Astrocyte (in vitro differentiated cells and primary cell): ENCODE data around the gene CARD10. TPM values are rescaled to one million over a fixed set of nuclear protein-coding genes. Genes with fewer than 3 reads are reported as not detected.

ENCODE experiments used
- DNase-seq: peaks from one replicate; pipeline ENCODE4 v3.0.0-alpha.2; 2010; ENCODE audit warnings: low read depth
- FAIRE-seq: peaks from 2 replicates; lab custom pipeline; 2011; peaks lifted over from hg19 to GRCh38; lab: Jason Lieb, UNC
- H2AFZ ChIP-seq: 2 replicates; pipeline ENCODE4 v1.6.0; 2012; ENCODE audit warnings: low read depth, low read length, inconsistent platforms
- H3K27ac ChIP-seq: 2 replicates; pipeline ENCODE4 v1.5.1; 2011; ENCODE audit warnings: low read depth, low read length, inconsistent platforms
- H3K27me3 ChIP-seq: 2 replicates; pipeline ENCODE4 v1.6.0; 2011; ENCODE audit warnings: low read length, inconsistent platforms; ENCODE audit not compliant: insufficient read depth
- H3K36me3 ChIP-seq: 2 replicates; pipeline ENCODE4 v1.5.1; 2011; ENCODE audit warnings: low read length, inconsistent platforms; ENCODE audit not compliant: insufficient read depth
- H3K4me1 ChIP-seq: 2 replicates; pipeline ENCODE4 v1.5.1; 2011; ENCODE audit warnings: low read length, inconsistent platforms; ENCODE audit not compliant: insufficient read depth
- H3K4me2 ChIP-seq: 2 replicates; pipeline ENCODE4 v1.6.0; 2012; ENCODE audit warnings: low read length, inconsistent platforms
- H3K4me3 ChIP-seq: 2 replicates; pipeline ENCODE4 v1.5.1; 2011; ENCODE audit warnings: low read depth, mild to moderate bottlenecking, low read length, inconsistent platforms; ENCODE audit not compliant: insufficient read depth
- H3K79me2 ChIP-seq: 2 replicates; pipeline ENCODE4 v1.6.0; 2012; ENCODE audit warnings: mild to moderate bottlenecking, low read length, inconsistent platforms; ENCODE audit not compliant: insufficient read depth
- H3K9ac ChIP-seq: 2 replicates; pipeline ENCODE4 v1.6.0; 2012; ENCODE audit warnings: mild to moderate bottlenecking, low read length, inconsistent platforms
- H3K9me3 ChIP-seq: 2 replicates; pipeline ENCODE4 v1.5.1; 2012; ENCODE audit warnings: low read depth, mild to moderate bottlenecking, low read length, inconsistent platforms; ENCODE audit not compliant: insufficient read depth
- H4K20me1 ChIP-seq: 2 replicates; pipeline ENCODE4 v1.6.0; 2012; ENCODE audit warnings: low read length, inconsistent platforms; ENCODE audit not compliant: insufficient read depth
- H3K27ac Mint-ChIP-seq: one replicate; pipeline ENCODE4 v1.8.0; 2021; ENCODE audit warnings: mild to moderate bottlenecking, mixed read lengths; ENCODE audit not compliant: unreplicated experiment
- H3K27me3 Mint-ChIP-seq: one replicate; pipeline ENCODE4 v1.8.0; 2021; ENCODE audit warnings: low read depth, mixed read lengths; ENCODE audit not compliant: unreplicated experiment
- H3K36me3 Mint-ChIP-seq: one replicate; pipeline ENCODE4 v1.8.0; 2021; ENCODE audit warnings: low read depth, mixed read lengths; ENCODE audit not compliant: unreplicated experiment
- H3K4me1 Mint-ChIP-seq: one replicate; pipeline ENCODE4 v1.8.0; 2021; ENCODE audit warnings: low read depth, mixed read lengths; ENCODE audit not compliant: unreplicated experiment
- H3K4me3 Mint-ChIP-seq: one replicate; pipeline ENCODE4 v1.8.0; 2021; ENCODE audit warnings: mild to moderate bottlenecking, moderate library complexity, mixed read lengths; ENCODE audit not compliant: unreplicated experiment
- H3K9me3 Mint-ChIP-seq: one replicate; pipeline ENCODE4 v1.8.0; 2021; ENCODE audit warnings: mild to moderate bottlenecking, mixed read lengths; ENCODE audit not compliant: unreplicated experiment
- EZH2 ChIP-seq: IDR thresholded peaks from 2 replicates; pipeline ENCODE4 v1.6.1; 2012; ENCODE audit warnings: mild to moderate bottlenecking, low read length, inconsistent platforms; ENCODE audit not compliant: insufficient read depth
- total RNA-seq: library from RNA; stranded (reverse); gene quantifications from 2 replicates; pipeline ENCODE4 v1.2.1, GENCODE V29; 2021
- TF ChIP-seq, protein P1 (sequence below): IDR thresholded peaks from 2 replicates; pipeline ENCODE4 v1.5.1; 2011; ENCODE audit warnings: low read depth, mild to moderate bottlenecking, inconsistent platforms, low read length, moderate library complexity; ENCODE audit not compliant: insufficient read depth

Gene CARD10
- total RNA-seq, 1 donor from 2014 or later: 22.6 TPM

DNA sequence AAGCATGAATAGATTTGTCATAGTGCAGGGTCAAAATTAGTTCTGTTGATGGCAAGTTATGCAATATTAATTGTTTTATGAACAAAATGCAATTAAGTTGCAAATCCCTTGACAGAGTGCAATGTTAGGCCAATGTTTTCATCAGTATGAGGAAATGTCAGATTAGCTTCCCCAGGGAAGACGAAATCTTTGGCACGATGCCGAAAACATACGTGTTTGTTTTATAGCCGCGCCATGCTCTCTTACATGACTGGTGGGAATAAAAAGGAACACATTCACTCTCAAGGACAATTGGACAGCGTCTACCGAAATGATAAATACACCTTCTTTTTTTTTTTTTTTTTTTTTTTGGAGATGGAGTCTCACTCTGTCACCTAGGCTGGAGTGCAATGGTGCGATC is 60.0 kb downstream of the CARD10 start:
- no peak overlapping the region for H3K27ac Mint-ChIP-seq
- H3K27me3 Mint-ChIP-seq: peaks cover 34% of the 10 kb centered on the region
- no peak overlapping the region for H3K4me3 ChIP-seq
- H4K20me1 ChIP-seq: no peaks in the 10 kb centered on the region
- no peaks in the 10 kb centered on the region for H3K9me3 ChIP-seq
- no peak overlapping the region for H3K4me2 ChIP-seq
- DNase-seq (no peak), FAIRE-seq (no peak)
- H2AFZ ChIP-seq: no peak overlapping the region
- H3K9me3 Mint-ChIP-seq: no peaks in the 10 kb centered on the region
- H3K36me3 Mint-ChIP-seq: no peaks in the 10 kb centered on the region
- H3K4me1 Mint-ChIP-seq: peaks cover 22% of the 10 kb centered on the region
- peaks cover 23% of the 10 kb centered on the region for H3K4me1 ChIP-seq
- H3K27me3 ChIP-seq: peaks cover 15% of the 10 kb centered on the region
- H3K4me3 Mint-ChIP-seq: no peak overlapping the region
- H3K27ac ChIP-seq: no peak overlapping the region
- TF ChIP-seq, protein P1, sequence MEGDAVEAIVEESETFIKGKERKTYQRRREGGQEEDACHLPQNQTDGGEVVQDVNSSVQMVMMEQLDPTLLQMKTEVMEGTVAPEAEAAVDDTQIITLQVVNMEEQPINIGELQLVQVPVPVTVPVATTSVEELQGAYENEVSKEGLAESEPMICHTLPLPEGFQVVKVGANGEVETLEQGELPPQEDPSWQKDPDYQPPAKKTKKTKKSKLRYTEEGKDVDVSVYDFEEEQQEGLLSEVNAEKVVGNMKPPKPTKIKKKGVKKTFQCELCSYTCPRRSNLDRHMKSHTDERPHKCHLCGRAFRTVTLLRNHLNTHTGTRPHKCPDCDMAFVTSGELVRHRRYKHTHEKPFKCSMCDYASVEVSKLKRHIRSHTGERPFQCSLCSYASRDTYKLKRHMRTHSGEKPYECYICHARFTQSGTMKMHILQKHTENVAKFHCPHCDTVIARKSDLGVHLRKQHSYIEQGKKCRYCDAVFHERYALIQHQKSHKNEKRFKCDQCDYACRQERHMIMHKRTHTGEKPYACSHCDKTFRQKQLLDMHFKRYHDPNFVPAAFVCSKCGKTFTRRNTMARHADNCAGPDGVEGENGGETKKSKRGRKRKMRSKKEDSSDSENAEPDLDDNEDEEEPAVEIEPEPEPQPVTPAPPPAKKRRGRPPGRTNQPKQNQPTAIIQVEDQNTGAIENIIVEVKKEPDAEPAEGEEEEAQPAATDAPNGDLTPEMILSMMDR: no peak
- no peak for TF ChIP-seq EZH2
- no peaks in the 10 kb centered on the region for H3K36me3 ChIP-seq
- no peak overlapping the region for H3K9ac ChIP-seq
- no peaks in the 10 kb centered on the region for H3K79me2 ChIP-seq

- H3K4me1 ChIP-seq: peaks cover 22% of the 10 kb centered on the region
- H3K4me3 ChIP-seq: no peak overlapping the region
- peaks cover 22% of the 10 kb centered on the region for H3K4me1 Mint-ChIP-seq
- H3K9me3 ChIP-seq: no peaks in the 10 kb centered on the region
- peak overlapping the region; percentile 62 for H3K27ac Mint-ChIP-seq
- H3K36me3 Mint-ChIP-seq: no peaks in the 10 kb centered on the region
- H3K36me3 ChIP-seq: no peaks in the 10 kb centered on the region
- H3K79me2 ChIP-seq: no peaks in the 10 kb centered on the region
- no peak overlapping the region for H3K4me2 ChIP-seq
- H4K20me1 ChIP-seq: no peaks in the 10 kb centered on the region
- FAIRE-seq: no peak
- peaks cover 28% of the 10 kb centered on the region for H3K27me3 Mint-ChIP-seq
- H3K9me3 Mint-ChIP-seq: no peaks in the 10 kb centered on the region
- TF ChIP-seq, protein P1: peak; percentile 88
- no peak for TF ChIP-seq EZH2
- no peak for DNase-seq
- no peak overlapping the region for H3K9ac ChIP-seq
- H3K27ac ChIP-seq: no peak overlapping the region
- peaks cover 14% of the 10 kb centered on the region for H3K27me3 ChIP-seq
- H3K4me3 Mint-ChIP-seq: no peak overlapping the region
- no peak overlapping the region for H2AFZ ChIP-seq
Observed at GRCh38 chr22:37457093-37457893, 61.9 kb downstream of the CARD10 start.

- Mint-ChIP-seq H3K4me3 (no peak overlapping the region), H3K36me3 (no peaks in the 10 kb centered on the region), H3K27me3 (peaks cover 25% of the 10 kb centered on the region), H3K27ac (no peak overlapping the region), H3K9me3 (peaks cover under 1% of the 10 kb centered on the region), H3K4me1 (peaks cover 22% of the 10 kb centered on the region)
- H3K4me2 ChIP-seq: peak overlapping the region; percentile 81
- no peaks in the 10 kb centered on the region for H3K36me3 ChIP-seq
- H3K27ac ChIP-seq: no peak overlapping the region
- H3K4me1 ChIP-seq: peaks cover 22% of the 10 kb centered on the region
- DNase-seq (no peak), FAIRE-seq (no peak)
- TF ChIP-seq, protein P1: no peak
- TF ChIP-seq EZH2: no peak
- H3K4me3 ChIP-seq: no peak overlapping the region
- no peak overlapping the region for H2AFZ ChIP-seq
- peaks cover 7% of the 10 kb centered on the region for H3K27me3 ChIP-seq
- no peaks in the 10 kb centered on the region for H3K9me3 ChIP-seq
- no peaks in the 10 kb centered on the region for H3K79me2 ChIP-seq
- H3K9ac ChIP-seq: peak overlapping the region; percentile 1
- no peaks in the 10 kb centered on the region for H4K20me1 ChIP-seq
Observed at GRCh38 chr22:37456346-37456745, 62.9 kb downstream of the CARD10 start.
